Thyroid gland (tissue), 4 donors: ENCODE measurements around the gene PDP2. TPM values are rescaled to one million over a fixed set of nuclear protein-coding genes. Genes with fewer than 3 reads are reported as not detected.
"Not testable (repeated sequence)": the region's sequence is repeated elsewhere in the genome, so short reads cannot be mapped to it uniquely, and the experiment has no call there.

Experiments
- DNase-seq, 2 donors: peaks; one replicate each; pipeline ENCODE4 v3.0.0-alpha.2; 2019
- H3K27ac ChIP-seq, 3 donors: fragments of 200-600 bp; sonication (generic); 1 replicate in 2 of 3; 2 replicates in 1 of 3; pipeline ENCODE4 v1.5.1; 2016 to 2019; ENCODE audit warnings: mild to moderate bottlenecking in 1 of 3, moderate library complexity in 1 of 3
- H3K27me3 ChIP-seq: fragments of 200-600 bp; sonication (generic); one replicate; pipeline ENCODE4 v1.5.1; 2019
- H3K36me3 ChIP-seq, 2 donors: fragments of 200-600 bp; sonication (generic); one replicate each; pipeline ENCODE4 v1.5.1; 2016 to 2019
- H3K4me1 ChIP-seq, 2 donors: fragments of 200-600 bp; sonication (generic); one replicate each; pipeline ENCODE4 v1.5.1; 2017 to 2019
- H3K4me3 ChIP-seq, 3 donors: fragments of 200-600 bp; sonication (generic); replicated peaks in 1 of 3; 1 replicate in 2 of 3; 2 replicates in 1 of 3; pipeline ENCODE4 v1.5.1; 2016; ENCODE audit warnings: mild to moderate bottlenecking in 1 of 3
- H3K9me3 ChIP-seq: fragments of 200-600 bp; sonication (generic); one replicate; pipeline ENCODE4 v1.5.1; 2017
- CTCF ChIP-seq, 6 experiments: fragments of 200-600 bp in 3 of 6; fragments of 450-650 bp in 3 of 6; sonication (generic) in 3 of 6; IDR thresholded peaks; one replicate each; pipeline ENCODE4 v1.5.1; 2016 to 2019; ENCODE audit warnings: antibody characterized with exemption in 6 of 6, mild to moderate bottlenecking in 2 of 6, inconsistent platforms in 1 of 6, moderate library complexity in 1 of 6
- POLR2A ChIP-seq, 2 donors: fragments of 450-650 bp; IDR thresholded peaks; one replicate each; pipeline ENCODE4 v1.6.1; 2017; ENCODE audit warnings: antibody characterized with exemption in 2 of 2, mild to moderate bottlenecking in 2 of 2, moderate library complexity in 1 of 2
- WGBS, 2 donors: methylation state at CpG; one replicate each; pipeline ENCODE4 v1.1.5; 2017; 5-methylcytosine and 5-hydroxymethylcytosine counted together
- intact Hi-C: fragments of 100-400 bp; cut with DNase I; formaldehyde crosslinking; loops from one replicate; pipeline ENCODE4 v1.15.1; 2023
- total RNA-seq, 4 donors: library from RNA; depleted of rRNA; stranded (reverse); fragments of >200 nt; gene quantifications; one replicate each; pipeline ENCODE4 v1.2.3, GENCODE V29; 2016

The PDP2 gene
- total RNA-seq, 4 donors from 2014 or later = 10.7 to 34.5 (median 26.9) TPM

- H3K27ac ChIP-seq = peak overlapping the region in 2 of 3 donors; percentile 62 to 84
- no peaks in the 10 kb centered on the region for H3K36me3 ChIP-seq
- H3K9me3 ChIP-seq = no peaks in the 10 kb centered on the region
- peak; percentile 30 to 62 for DNase-seq
- H3K4me3 ChIP-seq = no peak overlapping the region
- no peaks in the 10 kb centered on the region for H3K27me3 ChIP-seq
- TF ChIP-seq POLR2A (IDR thresholded peaks at IDR 0.05) (no peak), CTCF (IDR thresholded peaks at IDR 0.05) (no peak)
- peaks cover 28 to 54% of the 10 kb centered on the region in 2 donors for H3K4me1 ChIP-seq
- WGBS, 2 donors = 79 to 81% methylated on average over 6 of the region's 6 CpGs
- intact Hi-C loops = loop anchor here (10.0 kb wide), 1 partner anchor 293 kb away; the partner anchor contains the start of gene MATCAP1
These were observed 11.5 kb downstream of the PDP2 start for GRCh38 chr16:66891797-66892196.

DNA sequence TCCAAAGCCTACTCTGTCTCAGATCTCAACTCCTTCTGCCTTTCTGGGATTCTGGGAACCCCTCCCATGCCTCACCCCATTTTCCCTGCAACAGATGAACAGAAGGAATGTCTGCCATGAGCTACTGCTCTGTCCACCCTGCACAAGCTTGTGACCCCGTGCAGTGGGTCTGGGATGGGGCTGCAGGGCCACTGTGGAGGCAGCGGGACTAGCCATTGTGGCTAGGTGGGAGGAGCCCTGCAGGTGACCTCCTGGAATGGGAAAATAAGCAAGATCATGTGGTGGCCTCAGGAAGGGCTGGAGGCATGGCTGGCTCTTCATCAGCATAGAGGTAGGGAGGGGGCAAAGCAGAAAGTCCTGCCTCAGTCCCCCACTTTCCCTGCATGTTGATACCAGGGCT lies 13.7 kb downstream of the PDP2 start:
- peaks cover 38 to 62% of the 10 kb centered on the region in 2 donors for H3K4me1 ChIP-seq
- H3K27me3 ChIP-seq = no peaks in the 10 kb centered on the region
- TF ChIP-seq CTCF (IDR thresholded peaks at IDR 0.05) = no peak
- no peak for TF ChIP-seq POLR2A (IDR thresholded peaks at IDR 0.05)
- H3K36me3 ChIP-seq = no peaks in the 10 kb centered on the region
- no peak overlapping the region for H3K27ac ChIP-seq
- WGBS, 2 donors = 77 to 80% methylated on average over 1 to 2 of the region's 2 CpGs
- no peak overlapping the region for H3K4me3 ChIP-seq
- no peak for DNase-seq
- no peaks in the 10 kb centered on the region for H3K9me3 ChIP-seq
- intact Hi-C loops = loop anchor here (2.0 to 10.0 kb wide), 2 partner anchors 35 to 291 kb away; partner anchors contain the start of gene MATCAP1

GRCh38 chr16:66894948-66895688 lies 14.8 kb downstream of the PDP2 start:
- intact Hi-C loops = loop anchor here (2.0 to 10.0 kb wide), 2 partner anchors 34 to 290 kb away; partner anchors contain the start of gene MATCAP1
- Histone ChIP-seq H3K27ac (peak overlapping the region in 1 of 3 donors; percentile 5), H3K9me3 (no peaks in the 10 kb centered on the region), H3K27me3 (no peaks in the 10 kb centered on the region), H3K36me3 (no peaks in the 10 kb centered on the region), H3K4me1 (peaks cover 49 to 62% of the 10 kb centered on the region in 2 donors), H3K4me3 (no peak overlapping the region)
- WGBS, 2 donors = 43 to 46% methylated on average over 10 to 11 of the region's 11 CpGs
- peak; percentile 80 to 82 for DNase-seq
- TF ChIP-seq CTCF (IDR thresholded peaks at IDR 0.05) (peak; percentile 65 to 95 (median 90)), POLR2A (IDR thresholded peaks at IDR 0.05) (no peak)

DNA sequence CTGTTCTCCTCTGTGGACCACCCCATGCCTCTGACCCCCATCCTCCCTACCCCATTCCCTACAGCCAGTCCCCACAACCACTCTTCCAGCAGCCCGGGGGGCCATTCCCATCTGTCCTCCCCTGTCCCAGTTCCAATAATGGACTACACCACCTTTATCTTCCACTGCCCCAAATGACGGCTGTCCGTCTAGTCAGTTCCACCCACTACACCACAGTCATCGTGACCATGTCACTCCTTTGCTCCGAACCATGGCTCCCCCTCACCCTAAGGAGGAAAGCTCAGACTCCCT lies 15.3 kb downstream of the PDP2 start:
- no peak for DNase-seq
- no peaks in the 10 kb centered on the region for H3K36me3 ChIP-seq
- no peaks in the 10 kb centered on the region for H3K9me3 ChIP-seq
- H3K27ac ChIP-seq = peak overlapping the region in 1 of 3 donors; percentile 47
- TF ChIP-seq POLR2A (IDR thresholded peaks at IDR 0.05) = no peak
- TF ChIP-seq CTCF (IDR thresholded peaks at IDR 0.05) = no peak
- H3K27me3 ChIP-seq = no peaks in the 10 kb centered on the region
- intact Hi-C loops = loop anchor here (2.0 to 10.0 kb wide), 2 partner anchors 33 to 289 kb away; partner anchors contain the start of gene MATCAP1
- H3K4me1 ChIP-seq = peaks cover 52 to 66% of the 10 kb centered on the region in 2 donors
- 93 to 94% methylated on average over 5 of the region's 5 CpGs for WGBS, 2 donors
- no peak overlapping the region for H3K4me3 ChIP-seq

DNA sequence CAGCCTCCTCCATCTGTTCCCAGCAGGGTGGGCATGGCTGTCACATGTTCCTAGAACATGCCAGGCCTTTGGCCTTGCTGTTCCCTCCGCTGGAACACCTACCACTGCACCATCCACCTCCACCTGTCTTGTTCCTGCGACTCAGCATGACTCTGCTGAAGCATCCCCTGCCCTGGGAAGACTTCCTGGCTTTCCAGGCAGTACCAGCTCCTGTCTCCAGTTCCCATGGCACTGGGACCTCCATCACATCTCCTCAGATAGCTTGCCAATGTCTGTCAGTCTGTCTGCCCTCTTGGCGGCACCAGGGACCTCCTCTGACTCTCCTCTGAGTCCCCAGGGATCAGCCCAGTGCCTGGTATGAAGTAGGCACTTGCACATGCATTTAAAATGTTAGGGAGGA lies 15.7 kb downstream of the PDP2 start:
- Histone ChIP-seq H3K4me1 (peaks cover 52 to 66% of the 10 kb centered on the region in 2 donors), H3K36me3 (no peaks in the 10 kb centered on the region), H3K4me3 (no peak overlapping the region), H3K27me3 (no peaks in the 10 kb centered on the region), H3K9me3 (no peaks in the 10 kb centered on the region), H3K27ac (peak overlapping the region in 2 of 3 donors; percentile 17 to 47)
- no peak for DNase-seq
- TF ChIP-seq POLR2A (IDR thresholded peaks at IDR 0.05) (no peak), CTCF (IDR thresholded peaks at IDR 0.05) (no peak)
- WGBS, 2 donors = 97% methylated on average over 3 of the region's 3 CpGs
- intact Hi-C loops = loop anchor here (2.0 to 10.0 kb wide), 2 partner anchors 33 to 289 kb away; partner anchors contain the start of gene MATCAP1

GRCh38 chr16:66896682-66897081 lies 16.4 kb downstream of the PDP2 start:
- Histone ChIP-seq H3K4me1 (peaks cover 52 to 66% of the 10 kb centered on the region in 2 donors), H3K27ac (peak overlapping the region in 2 of 3 donors; percentile 38 to 98)
- H3K27me3 ChIP-seq, H3K36me3 ChIP-seq, H3K9me3 ChIP-seq, DNase-seq, H3K4me3 ChIP-seq: not testable (repeated sequence)
- 79 to 81% methylated on average over 5 of the region's 5 CpGs for WGBS, 2 donors
- intact Hi-C loops = loop anchor here (10.0 kb wide), 1 partner anchor 288 kb away; the partner anchor contains the start of gene MATCAP1
